COLO668 (cell line): Measurements from ENCODE around the gene TOX2.

Experiments
- DNase-seq: peaks from one replicate; lab custom pipeline; 2025; ENCODE audit not compliant: unreplicated experiment; lab: John Stamatoyannopoulos, UW

TOX2 gene

GRCh38 chr20:43955750-43956191 is 41.1 kb downstream of the TOX2 start:
- DNase-seq = no peak

GRCh38 chr20:43957392-43957791 is 42.7 kb downstream of the TOX2 start:
- DNase-seq = no peak

DNA sequence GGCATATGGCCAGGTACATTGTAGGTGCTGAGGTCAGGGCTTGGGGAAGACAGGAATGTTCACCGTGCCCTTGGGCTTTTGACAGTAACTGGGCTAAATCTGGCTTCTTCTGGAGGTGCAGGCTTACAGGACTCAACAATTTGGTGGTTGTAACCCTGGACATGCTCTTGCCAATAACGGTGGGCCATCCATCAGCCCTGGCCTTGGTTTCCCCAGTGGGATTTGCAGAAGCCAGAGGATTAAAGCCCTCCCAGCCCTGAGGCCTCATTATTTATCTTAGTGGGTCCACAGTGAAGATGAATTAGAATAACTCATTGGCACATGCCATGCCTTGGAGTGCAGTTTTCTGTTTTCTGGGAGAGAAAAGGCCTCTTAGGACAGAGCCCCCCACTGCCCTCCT is 44.0 kb downstream of the TOX2 start:
- DNase-seq = no peak

- DNase-seq = no peak
These were observed 44.6 kb downstream of the TOX2 start for GRCh38 chr20:43959079-43959919.

- no peak for DNase-seq
These were observed 45.2 kb downstream of the TOX2 start for GRCh38 chr20:43959920-43960227.

GRCh38 chr20:43960231-43960630 is 45.6 kb downstream of the TOX2 start:
- no peak for DNase-seq

GRCh38 chr20:43961116-43961515 is 46.5 kb downstream of the TOX2 start:
- DNase-seq = no peak

DNA sequence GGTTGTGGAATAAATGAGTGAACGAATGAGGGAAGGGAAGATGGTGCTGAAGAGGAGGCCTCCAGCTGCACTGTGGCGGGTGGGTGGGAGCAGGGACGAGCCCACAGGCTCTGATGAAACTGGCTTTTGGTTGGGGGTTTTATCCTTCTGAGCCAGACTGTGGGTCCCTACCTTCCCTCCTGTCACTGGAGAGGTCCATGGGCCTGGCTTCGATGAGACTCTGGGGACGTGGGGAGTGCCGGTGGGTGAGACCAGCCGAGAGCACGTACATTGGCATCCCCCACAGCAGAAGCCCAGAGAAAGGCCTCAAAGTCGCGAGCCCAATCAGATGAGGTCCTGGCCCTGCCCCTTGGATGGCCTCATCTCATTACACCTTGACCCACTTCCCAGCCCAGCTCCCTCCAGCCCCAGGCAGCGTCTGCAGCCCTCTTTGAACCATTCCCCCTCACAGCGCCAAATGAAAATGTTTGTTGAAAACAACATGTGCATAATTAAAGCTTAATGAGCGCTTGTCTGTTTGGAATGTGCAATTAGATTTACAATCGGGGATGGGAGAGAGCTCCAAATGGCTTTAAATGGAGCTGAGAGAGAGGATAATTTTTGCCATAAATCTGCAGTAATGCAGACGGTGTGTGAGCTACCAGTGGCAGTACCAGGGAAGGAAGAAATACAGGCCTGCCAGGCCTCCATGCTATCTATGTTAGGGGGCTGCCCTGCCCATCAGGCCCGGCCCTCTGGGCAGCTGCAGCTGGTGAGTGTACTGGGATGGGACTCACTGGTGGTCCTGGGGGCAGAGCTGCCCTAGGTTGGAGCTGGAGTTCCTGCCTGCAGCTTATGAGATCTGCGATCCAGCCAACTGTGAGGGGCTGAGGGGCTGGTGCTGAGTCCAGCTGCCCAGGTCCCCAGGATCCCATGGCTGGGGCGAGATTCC is 47.2 kb downstream of the TOX2 start:
- no peak for DNase-seq

DNA sequence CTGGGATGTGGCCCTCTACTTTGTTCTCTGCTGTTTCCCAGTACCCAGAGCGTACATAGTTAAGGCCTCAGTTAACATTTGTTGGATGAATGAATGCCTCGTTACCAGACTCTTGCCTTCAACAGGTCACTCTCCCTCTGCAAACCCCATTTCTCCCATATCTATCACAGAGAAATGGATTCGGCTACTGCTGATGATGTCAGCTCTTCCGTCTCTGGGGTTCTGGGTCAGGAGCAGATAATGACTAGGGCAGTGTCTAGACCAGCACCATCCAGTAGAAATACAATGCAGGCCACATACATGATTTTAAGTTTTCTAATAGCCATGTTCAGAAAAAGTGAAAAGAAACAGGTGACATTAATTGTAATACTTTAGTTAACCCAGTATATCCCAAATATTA is 47.9 kb downstream of the TOX2 start:
- no peak for DNase-seq

- no peak for DNase-seq
These were observed 48.6 kb downstream of the TOX2 start for GRCh38 chr20:43963233-43963632.

GRCh38 chr20:43963872-43964791 is 49.5 kb downstream of the TOX2 start:
- DNase-seq = peak; percentile 9

GRCh38 chr20:43968341-43969000 is 53.8 kb downstream of the TOX2 start:
- DNase-seq = no peak

- DNase-seq = no peak
These were observed 54.4 kb downstream of the TOX2 start for GRCh38 chr20:43969028-43969447.

DNA sequence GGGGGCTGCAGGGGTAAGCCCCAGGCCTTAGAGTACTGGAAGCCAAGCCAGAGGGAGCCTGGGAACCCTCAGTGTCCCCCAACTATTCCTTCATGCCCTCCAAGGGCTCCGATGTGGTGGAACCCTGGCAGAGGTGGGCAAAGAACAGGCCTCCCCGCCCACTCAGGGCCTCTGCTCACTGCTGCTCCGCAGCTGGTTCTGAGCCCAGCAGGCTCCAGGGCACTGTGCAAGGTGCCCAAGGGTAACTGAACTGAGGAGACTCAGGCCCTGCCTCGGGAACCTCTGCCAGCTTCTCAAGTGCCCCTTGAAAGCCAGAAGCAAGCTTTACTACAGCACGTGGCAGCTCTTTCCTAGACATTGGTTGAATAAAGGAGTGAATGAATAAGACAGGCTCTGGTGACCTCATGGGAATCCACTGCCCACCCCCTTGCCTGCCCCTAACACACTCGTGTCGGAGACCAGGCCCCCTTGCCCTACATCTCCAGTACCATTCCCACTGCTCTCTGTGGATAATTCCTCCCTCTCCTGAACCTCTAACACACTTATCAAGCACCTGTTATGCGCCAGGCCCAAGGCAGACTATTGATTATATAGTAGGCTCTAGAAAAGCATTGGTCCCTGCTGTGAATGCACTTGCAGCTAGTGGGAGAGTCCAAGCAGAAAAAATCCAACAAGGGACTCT is 55.0 kb downstream of the TOX2 start:
- DNase-seq = no peak

- no peak for DNase-seq
These were observed 56.6 kb downstream of the TOX2 start for GRCh38 chr20:43971267-43971666.

- no peak for DNase-seq
These were observed 57.4 kb downstream of the TOX2 start for GRCh38 chr20:43972051-43972450.

DNA sequence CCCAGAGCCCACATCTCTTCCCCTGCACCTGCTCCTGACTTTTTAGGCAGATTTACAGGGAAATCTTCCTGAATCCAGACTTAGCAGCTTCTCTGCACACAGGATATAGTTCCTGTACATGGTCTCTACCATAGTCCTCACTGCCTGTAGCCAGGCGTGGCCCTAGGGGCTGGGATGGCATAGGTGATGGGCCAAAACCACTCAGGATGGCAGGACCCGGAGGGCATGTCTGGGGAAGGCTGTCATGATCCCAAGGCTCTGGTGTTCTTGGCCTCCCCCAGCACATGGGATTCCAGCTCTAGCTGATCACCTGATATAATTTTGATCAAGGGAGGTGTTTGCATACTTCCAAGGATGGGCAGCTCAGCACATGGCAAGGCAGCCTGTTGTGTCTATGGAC is 58.0 kb downstream of the TOX2 start:
- DNase-seq = no peak

GRCh38 chr20:43973231-43973630 is 58.6 kb downstream of the TOX2 start:
- no peak for DNase-seq

GRCh38 chr20:43973671-43974450 is 59.2 kb downstream of the TOX2 start:
- DNase-seq = no peak
